GM21360 (cell line): Measurements from ENCODE around the gene SCFD2.
"Not testable (repeated sequence)": the region's sequence is repeated elsewhere in the genome, so short reads cannot be mapped to it uniquely, and the experiment has no call there.

ENCODE experiments used
- ATAC-seq: cut with Tn5 transposase; IDR thresholded peaks from one replicate; pipeline ENCODE4 v1.9.1; 2021; ENCODE audit warnings: mild to moderate bottlenecking, moderate library complexity; ENCODE audit not compliant: unreplicated experiment

Gene SCFD2

GRCh38 chr4:53267026-53267425 lies 98.8 kb downstream of the SCFD2 start:
- no peak for ATAC-seq

GRCh38 chr4:53255986-53256385 lies 109.9 kb downstream of the SCFD2 start:
- ATAC-seq, result not testable (repeated sequence)

- ATAC-seq, result no peak
Measured at GRCh38 chr4:53240573-53240972, 125.3 kb downstream of the SCFD2 start.

GRCh38 chr4:53238352-53238751 lies 127.5 kb downstream of the SCFD2 start:
- ATAC-seq, result not testable (repeated sequence)

- not testable (repeated sequence) for ATAC-seq
Measured at GRCh38 chr4:53237811-53238210, 128.1 kb downstream of the SCFD2 start.

GRCh38 chr4:53236624-53237023 lies 129.2 kb downstream of the SCFD2 start:
- ATAC-seq, result not testable (repeated sequence)

- ATAC-seq, result no peak
Measured at GRCh38 chr4:53235547-53235946, 130.3 kb downstream of the SCFD2 start.

GRCh38 chr4:53234669-53235068 lies 131.2 kb downstream of the SCFD2 start:
- ATAC-seq, result no peak

GRCh38 chr4:53234111-53234510 lies 131.8 kb downstream of the SCFD2 start:
- no peak for ATAC-seq

- ATAC-seq, result no peak
Measured at GRCh38 chr4:53233114-53233795, 132.6 kb downstream of the SCFD2 start.

GRCh38 chr4:53232371-53232770 lies 133.5 kb downstream of the SCFD2 start:
- no peak for ATAC-seq

- ATAC-seq, result no peak
Measured at GRCh38 chr4:53228036-53228435, 137.8 kb downstream of the SCFD2 start.

- ATAC-seq, result no peak
Measured at GRCh38 chr4:53227451-53227850, 138.4 kb downstream of the SCFD2 start.

GRCh38 chr4:53221832-53222480 lies 143.9 kb downstream of the SCFD2 start:
- ATAC-seq, result no peak

GRCh38 chr4:53219148-53219547 lies 146.7 kb downstream of the SCFD2 start:
- not testable (repeated sequence) for ATAC-seq

- ATAC-seq, result no peak
Measured at GRCh38 chr4:53208753-53209152, 157.1 kb downstream of the SCFD2 start.

- no peak for ATAC-seq
Measured at GRCh38 chr4:53205970-53206369, 159.9 kb downstream of the SCFD2 start.

- ATAC-seq, result no peak
Measured at GRCh38 chr4:53199356-53199755, 166.5 kb downstream of the SCFD2 start.

- no peak for ATAC-seq
Measured at GRCh38 chr4:53197772-53198142, 168.1 kb downstream of the SCFD2 start.

GRCh38 chr4:53196882-53197771 lies 168.7 kb downstream of the SCFD2 start:
- ATAC-seq, result no peak

- ATAC-seq, result no peak
Measured at GRCh38 chr4:53195815-53196661, 169.8 kb downstream of the SCFD2 start.
